GM19452 (cell line): ENCODE results near the gene OTUB2.

Experiments used
- ATAC-seq: cut with Tn5 transposase; IDR thresholded peaks from one replicate; pipeline ENCODE4 v1.9.1; 2021; ENCODE audit not compliant: unreplicated experiment

The OTUB2 gene

GRCh38 chr14:94026173-94026888, at the start of gene OTUB2:
Gene OTUB2 (plus strand): TSS chr14:94026340. CDS start chr14:94026538, 198 bp downstream.
- peak; percentile 100 for ATAC-seq

- ATAC-seq, result peak; percentile 18
These were observed 49.6 kb upstream of the OTUB2 start, which contains the start of gene ASB2 for GRCh38 chr14:93976477-93977057. Gene ASB2 (minus strand): TSS chr14:93976570. CDS start chr14:93964539, 12,031 bp downstream.

- no peak for ATAC-seq
These were observed 49.0 kb upstream of the OTUB2 start for GRCh38 chr14:93977171-93977570.

- peak; percentile 64 for ATAC-seq
These were observed 48.2 kb upstream of the OTUB2 start for GRCh38 chr14:93977790-93978581.

- ATAC-seq, result no peak
These were observed 47.4 kb upstream of the OTUB2 start for GRCh38 chr14:93978735-93979134.

- no peak for ATAC-seq
These were observed 45.5 kb upstream of the OTUB2 start for GRCh38 chr14:93980456-93981201.

GRCh38 chr14:93981316-93982229, 44.6 kb upstream of the OTUB2 start:
- no peak for ATAC-seq

GRCh38 chr14:93982230-93983007, 43.7 kb upstream of the OTUB2 start:
- no peak for ATAC-seq

- no peak for ATAC-seq
These were observed 42.1 kb upstream of the OTUB2 start for GRCh38 chr14:93984070-93984469.

- no peak for ATAC-seq
These were observed 41.1 kb upstream of the OTUB2 start for GRCh38 chr14:93984987-93985410.

GRCh38 chr14:93986955-93987354, 39.2 kb upstream of the OTUB2 start:
- no peak for ATAC-seq

- no peak for ATAC-seq
These were observed 38.8 kb upstream of the OTUB2 start for GRCh38 chr14:93987376-93987775.

GRCh38 chr14:93987815-93988476, 38.2 kb upstream of the OTUB2 start:
- no peak for ATAC-seq

- ATAC-seq, result no peak
These were observed 36.2 kb upstream of the OTUB2 start for GRCh38 chr14:93989939-93990338.

GRCh38 chr14:93991212-93991611, 34.9 kb upstream of the OTUB2 start:
- no peak for ATAC-seq

- ATAC-seq, result no peak
These were observed 34.5 kb upstream of the OTUB2 start for GRCh38 chr14:93991649-93992048.

GRCh38 chr14:93993382-93993781, 32.8 kb upstream of the OTUB2 start:
- ATAC-seq, result no peak

GRCh38 chr14:93994919-93995682, 31.0 kb upstream of the OTUB2 start:
- ATAC-seq, result no peak
